IMR-90 (cell line): ENCODE results near the gene ACTN1. TPM values are rescaled to one million over a fixed set of nuclear protein-coding genes. Genes with fewer than 3 reads are reported as not detected.

Source experiments
- microRNA-seq, 2 experiments: library from miRNA; stranded (forward) in 1 of 2; unstranded in 1 of 2; fragments of 10-50 nt in 1 of 2; fragments of <30 nt in 1 of 2; gene quantifications in 1 of 2; microRNA quantifications in 1 of 2; one replicate each; pipeline versions ENCODE3 to v1.1.0; 2013 to 2020; ENCODE audit not compliant: insufficient read depth in 1 of 2, insufficient read length in 1 of 2, unreplicated experiment in 1 of 2
- polyA plus RNA-seq, 3 experiments: library from polyadenylated mRNA; depleted of rRNA; stranded (reverse); fragments of >200 nt; gene quantifications; 2 replicates each; pipeline ENCODE4 v1.2.3, GENCODE V29; 2012; ENCODE audit warnings: low replicate concordance in 1 of 3
- small RNA-seq, 5 experiments: library from RNA; depleted of rRNA; stranded (forward); fragments of <200 nt; gene quantifications; one replicate each; pipeline ENCODE3, GENCODE V24; 2012
- total RNA-seq: library from RNA; depleted of rRNA; stranded (reverse); fragments of >200 nt; gene quantifications from 2 replicates; pipeline ENCODE4 v1.2.3, GENCODE V29; 2012; rRNA removed

Gene ACTN1
- total and polyA plus RNA-seq, 2 of the 4 experiments (the other 2 are of a cell fraction): 684 to 766 TPM

Small RNA genes lying within 50 kb of the gene (microRNA-seq; reads per million reads assigned to microRNA genes)
- gene BANF1P1 (ENCODE audit: insufficient read depth, insufficient read length): not detected
- gene HMGN1P3 (ENCODE audit: insufficient read depth, insufficient read length): not detected
- not detected for gene RPS29P1 (ENCODE audit: insufficient read depth, insufficient read length)

Small RNA genes lying within 50 kb of the gene (small RNA-seq; reads per million reads assigned to genes)
- gene BANF1P1 (0 reads per million in 5 experiments), gene HMGN1P3 (0 reads per million in 5 experiments), gene RPS29P1 (0 reads per million in 5 experiments)

Other genes starting within 250 kb of the ACTN1 start
- gene ZFP36L1, start 186.2 kb downstream of the ACTN1 start, total RNA-seq: 6.5 and 19.7 TPM in 2 replicates
- gene ZFP36L1, start 186.2 kb downstream of the ACTN1 start, polyA plus RNA-seq (2012; rRNA removed): 82.3 and 140 TPM in 2 replicates
- 12.2 and 17.6 TPM in 2 replicates for gene DCAF5, start 173.8 kb upstream of the ACTN1 start, total RNA-seq
- 29.9 and 30.4 TPM in 2 replicates for gene DCAF5, start 173.8 kb upstream of the ACTN1 start, polyA plus RNA-seq (2012; rRNA removed)
- gene EXD2, start 212.2 kb upstream of the ACTN1 start, total RNA-seq: 12.8 and 13.3 TPM in 2 replicates
- 9.0 and 11.0 TPM in 2 replicates for gene EXD2, start 212.2 kb upstream of the ACTN1 start, polyA plus RNA-seq (2012; rRNA removed)